SK-N-SH (cell line): ENCODE data around the gene F2R. TPM values are rescaled to one million over a fixed set of nuclear protein-coding genes. Genes with fewer than 3 reads are reported as not detected.

ENCODE experiments used
- CTCF ChIA-PET: fragments of 300-600, 350-600 bp; formaldehyde crosslinking; extraction: SDS; loops from one replicate; lab custom pipeline; 2021; lab: Yijun Ruan, JAX
- POLR2A ChIA-PET: fragments of 350-600 bp; sonication (Branson Sonifier 250); formaldehyde crosslinking; extraction: SDS; loops from one replicate; lab custom pipeline; 2020; ENCODE audit warnings: antibody characterized with exemption, inconsistent platforms; lab: Yijun Ruan, JAX
- DNase-seq: peaks from one replicate; pipeline ENCODE4 v3.0.0; 2012
- H2AFZ ChIP-seq: fragments of 200-600 bp; sonication (generic); 2 replicates; pipeline ENCODE4 v1.8.1; 2016; ENCODE audit warnings: antibody characterized with exemption, mild to moderate bottlenecking, low read depth
- H3F3A ChIP-seq: fragments of 200-600 bp; sonication (generic); replicated peaks from 2 replicates; pipeline ENCODE3; 2016; ENCODE audit warnings: antibody characterized with exemption, mild to moderate bottlenecking; ENCODE audit not compliant: insufficient read depth
- H3K27ac ChIP-seq, 2 experiments: fragments of 200-500 bp in 1 of 2; fragments of 200-600 bp in 1 of 2; sonication (Bioruptor generic) in 1 of 2; sonication (generic), shearing (Covaris generic) in 1 of 2; 2 replicates each; pipeline versions ENCODE4 v1.5.1 to v1.6.1; 2014 to 2016; ENCODE audit warnings: low read depth in 2 of 2, inconsistent platforms in 1 of 2, low read length in 1 of 2, mild to moderate bottlenecking in 1 of 2, mixed read lengths in 1 of 2
- H3K27me3 ChIP-seq: fragments of 200-600 bp; sonication (generic), shearing (Covaris generic); 2 replicates; pipeline ENCODE4 v1.6.1; 2016; ENCODE audit warnings: mixed run types; ENCODE audit not compliant: insufficient read depth
- H3K36me3 ChIP-seq, 2 experiments: fragments of 200-500 bp in 1 of 2; fragments of 200-600 bp in 1 of 2; sonication (Bioruptor generic) in 1 of 2; sonication (generic) in 1 of 2; replicated peaks in 1 of 2; 2 replicates each; pipeline versions ENCODE3 to v1.5.1; 2014 to 2016; ENCODE audit warnings: low read length in 1 of 2, mild to moderate bottlenecking in 1 of 2; ENCODE audit not compliant: insufficient read depth in 2 of 2, control insufficient read depth in 1 of 2
- H3K4me1 ChIP-seq, 2 experiments: fragments of 200-500 bp in 1 of 2; fragments of 200-600 bp in 1 of 2; sonication (Bioruptor generic) in 1 of 2; sonication (generic), shearing (Covaris generic) in 1 of 2; 2 replicates each; pipeline versions ENCODE4 v1.5.1 to v1.6.1; 2014 to 2016; ENCODE audit warnings: low read depth in 1 of 2, low read length in 1 of 2, mixed run types in 1 of 2; ENCODE audit not compliant: insufficient read depth in 2 of 2, control insufficient read depth in 1 of 2
- H3K4me2 ChIP-seq: fragments of 200-600 bp; sonication (generic), shearing (Covaris generic); 2 replicates; pipeline ENCODE4 v1.6.1; 2017; ENCODE audit warnings: mixed run types
- H3K4me3 ChIP-seq, 2 experiments: fragments of 200-500 bp in 1 of 2; fragments of 200-600 bp in 1 of 2; sonication (Bioruptor generic) in 1 of 2; sonication (generic), shearing (Covaris generic) in 1 of 2; 2 replicates each; pipeline versions ENCODE4 v1.5.1 to v1.8.1; 2014 to 2016; ENCODE audit warnings: low read depth in 2 of 2, inconsistent platforms in 1 of 2, low read length in 1 of 2, mild to moderate bottlenecking in 1 of 2, mixed read lengths in 1 of 2, moderate library complexity in 1 of 2
- H3K79me2 ChIP-seq: fragments of 200-600 bp; sonication (generic); 2 replicates; pipeline ENCODE4 v1.8.1; 2017; ENCODE audit warnings: mild to moderate bottlenecking; ENCODE audit not compliant: insufficient read depth
- H3K9ac ChIP-seq: fragments of 200-600 bp; sonication (generic); 2 replicates; pipeline ENCODE4 v1.6.1; 2017; ENCODE audit warnings: mixed run types
- H3K9me2 ChIP-seq: fragments of 200-600 bp; sonication (generic); 2 replicates; pipeline ENCODE4 v1.6.1; 2017; ENCODE audit warnings: mixed run types
- H3K9me3 ChIP-seq: fragments of 200-600 bp; sonication (generic); 2 replicates; pipeline ENCODE4 v1.6.1; 2017; ENCODE audit warnings: mixed run types, mild to moderate bottlenecking, moderate library complexity
- H4K20me1 ChIP-seq: fragments of 200-600 bp; sonication (generic); 2 replicates; pipeline ENCODE4 v1.6.1; 2017; ENCODE audit warnings: mild to moderate bottlenecking, mixed run types; ENCODE audit not compliant: insufficient read depth
- CHD2 ChIP-seq: fragments of 150-350 bp; IDR thresholded peaks from 2 replicates; pipeline ENCODE4 v1.6.1; 2018; ENCODE audit warnings: low read length; ENCODE audit not compliant: partially characterized antibody
- EZH2phosphoT487 ChIP-seq: fragments of 200-600 bp; sonication (generic); IDR thresholded peaks from 2 replicates; pipeline ENCODE4 v1.6.1; 2017; ENCODE audit warnings: low read depth, mixed run types, mild to moderate bottlenecking, antibody characterized with exemption, moderate library complexity, borderline replicate concordance
- FOSL2 ChIP-seq: IDR thresholded peaks from 2 replicates; pipeline ENCODE4 v1.4.0; 2012; ENCODE audit warnings: low read depth, mild to moderate bottlenecking, moderate library complexity, borderline replicate concordance
- JUND ChIP-seq: IDR thresholded peaks from 2 replicates; pipeline ENCODE4 v1.4.0; 2012
- MEF2A ChIP-seq: IDR thresholded peaks from 2 replicates; pipeline ENCODE4 v1.4.0; 2012; ENCODE audit warnings: low read depth, borderline replicate concordance
- NRF1 ChIP-seq: IDR thresholded peaks from 2 replicates; pipeline ENCODE4 v1.6.1; 2012; ENCODE audit warnings: low read depth, mild to moderate bottlenecking, low read length
- RAD21 ChIP-seq: IDR thresholded peaks from 2 replicates; pipeline ENCODE4 v1.6.1; 2012; ENCODE audit warnings: mild to moderate bottlenecking, low read length
- RCOR1 ChIP-seq: fragments of 150-350 bp; IDR thresholded peaks from 2 replicates; pipeline ENCODE4 v1.6.1; 2017; ENCODE audit warnings: antibody characterized with exemption, low read length
- RFX5 ChIP-seq: IDR thresholded peaks from 2 replicates; pipeline ENCODE4 v1.6.1; 2012; ENCODE audit warnings: mild to moderate bottlenecking, improper control_type of control experiment, low read length
- RXRA ChIP-seq: IDR thresholded peaks from 2 replicates; pipeline ENCODE4 v1.4.0; 2012; ENCODE audit warnings: low read depth, mild to moderate bottlenecking, borderline replicate concordance
- SIN3A ChIP-seq: IDR thresholded peaks from 2 replicates; pipeline ENCODE4 v1.6.1; 2012; ENCODE audit warnings: low read depth, mild to moderate bottlenecking, low read length, moderate library complexity, borderline replicate concordance
- SMC3 ChIP-seq: IDR thresholded peaks from 2 replicates; pipeline ENCODE4 v1.6.1; 2012; ENCODE audit warnings: low read depth, low read length, improper control_type of control experiment
- TCF12 ChIP-seq: IDR thresholded peaks from 2 replicates; pipeline ENCODE4 v1.4.0; 2012
- TEAD4 ChIP-seq: IDR thresholded peaks from 2 replicates; pipeline ENCODE4 v1.4.0; 2012; ENCODE audit warnings: mild to moderate bottlenecking, borderline replicate concordance; ENCODE audit not compliant: insufficient read depth
- WGBS: methylation state at CpG from one replicate; pipeline ENCODE4 v1.1.6; 2017; ENCODE audit warnings: low lambda C conversion rate; 5-methylcytosine and 5-hydroxymethylcytosine counted together
- polyA plus RNA-seq, 3 experiments: library from polyadenylated mRNA; depleted of rRNA; stranded (reverse); fragments of >200 nt; gene quantifications; 2 replicates each; pipeline ENCODE4 v1.2.3, GENCODE V29; 2012
- TF ChIP-seq, protein P1 (sequence below): IDR thresholded peaks from 2 replicates; pipeline ENCODE4 v1.6.1; 2012; ENCODE audit warnings: mild to moderate bottlenecking, low read depth, low read length, moderate library complexity

Gene F2R
- polyA plus RNA-seq, 1 of the 3 experiments (the other 2 are of a cell fraction), result 212 TPM

- no peak for DNase-seq
- POLR2A ChIA-PET, result no interaction called here
- Histone ChIP-seq H2AFZ (no peak overlapping the region), H3F3A (peaks cover 19% of the 10 kb centered on the region), H3K27me3 (no peaks in the 10 kb centered on the region), H4K20me1 (no peaks in the 10 kb centered on the region), H3K4me2 (no peak overlapping the region; the same call in 1 of the 2 replicates), H3K4me3 (no peak overlapping the region), H3K4me1 (peaks cover 2 to 43% of the 10 kb centered on the region in 2 experiments; a peak in 3 of 4 replicates), H3K36me3 (no peaks in the 10 kb centered on the region), H3K79me2 (no peaks in the 10 kb centered on the region), H3K9me2 (no peaks in the 10 kb centered on the region), H3K27ac (peak overlapping the region; percentile 68 to 77; a peak in 2 of 4 replicates), H3K9me3 (no peaks in the 10 kb centered on the region), H3K9ac (no peak overlapping the region)
- 66% methylated on average over 4 of the region's 4 CpGs for WGBS
- CTCF ChIA-PET, result no interaction called here
- TF ChIP-seq JUND (peak; percentile 21; the same call in 1 of the 2 replicates), EZH2phosphoT487 (no peak), MEF2A (0 out of 2 replicates have a peak, but pooled peaks have one; percentile 17), NRF1 (no peak), FOSL2 (peak; percentile 56; the same call in 1 of the 2 replicates), TEAD4 (no peak), TCF12 (peak; percentile 44; the same call in 1 of the 2 replicates)
Measured at GRCh38 chr5:76710991-76711390, 4.9 kb upstream of the F2R start.

DNA sequence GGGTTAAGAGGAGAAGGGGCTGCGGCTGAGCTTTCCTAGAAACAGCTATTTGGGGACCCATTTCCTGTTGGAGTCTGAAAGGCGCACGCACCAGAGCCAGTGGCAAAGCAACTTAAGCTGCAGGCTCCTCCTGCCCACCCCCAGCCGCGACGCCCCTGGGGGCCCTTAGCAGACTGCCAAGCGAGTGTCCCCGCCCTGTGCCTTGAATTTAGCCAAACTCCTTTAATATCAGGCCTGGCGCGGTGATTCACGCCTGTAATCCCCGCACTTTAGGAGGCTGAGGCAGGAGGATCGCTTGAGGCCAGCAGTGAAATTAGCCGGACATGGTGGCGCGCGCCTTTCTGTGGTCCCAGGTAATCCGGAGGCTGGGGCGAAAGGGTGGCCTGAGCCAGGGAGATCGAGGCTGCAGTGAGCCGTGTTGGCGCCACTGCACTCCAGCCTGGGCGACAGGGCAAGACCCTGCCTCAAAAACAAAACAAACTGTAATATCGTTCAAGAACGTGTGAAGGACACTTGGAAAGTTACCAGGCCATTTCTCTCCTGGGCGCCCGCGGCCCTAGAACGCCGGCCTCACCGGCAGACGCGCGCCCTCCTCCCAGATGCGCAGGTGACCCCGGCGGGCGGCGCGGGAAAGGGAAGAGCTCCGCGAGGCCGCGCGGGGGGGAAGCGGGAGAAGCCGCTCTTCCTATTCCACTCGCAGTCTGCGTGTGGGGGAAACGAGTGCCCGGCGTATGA, 1.0 kb upstream of the F2R start:
- CTCF ChIA-PET, result interaction anchor here (1.0 to 1.9 kb wide), 12 partner anchors 8 to 312 kb away, joined by 3 to 8 read pairs (median 3); no protein-coding TSS in a partner anchor
- Histone ChIP-seq H3K36me3 (peaks cover 0 to 4% of the 10 kb centered on the region in 2 experiments), H3K9me2 (no peaks in the 10 kb centered on the region), H4K20me1 (0 out of 2 replicates have a peak, but pooled peaks cover 9% of the 10 kb centered on the region), H3K9me3 (no peaks in the 10 kb centered on the region), H3K27me3 (no peaks in the 10 kb centered on the region), H3F3A (peaks cover 21% of the 10 kb centered on the region), H3K27ac (peak overlapping the region in 1 of 2 experiments; percentile 82; a peak in 1 of 4 replicates), H3K9ac (peak overlapping the region; percentile 93; the same call in 1 of the 2 replicates), H3K4me1 (peaks cover 16 to 35% of the 10 kb centered on the region in 2 experiments; a peak in 3 of 4 replicates), H3K4me2 (peak overlapping the region; percentile 88), H3K79me2 (peaks cover 38% of the 10 kb centered on the region), H2AFZ (peak overlapping the region; percentile 78; the same call in 1 of the 2 replicates), H3K4me3 (peak overlapping the region; percentile 83 to 86)
- POLR2A ChIA-PET, result no interaction called here
- no peak for TF ChIP-seq RXRA
- TF ChIP-seq RFX5, result no peak
- TF ChIP-seq MEF2A, result no peak
- TF ChIP-seq SMC3, result no peak
- TF ChIP-seq RAD21, result no peak
- TF ChIP-seq TEAD4, result no peak
- TF ChIP-seq RCOR1, result no peak
- TF ChIP-seq CHD2, result no peak
- TF ChIP-seq SIN3A, result no peak
- TF ChIP-seq, protein P1, sequence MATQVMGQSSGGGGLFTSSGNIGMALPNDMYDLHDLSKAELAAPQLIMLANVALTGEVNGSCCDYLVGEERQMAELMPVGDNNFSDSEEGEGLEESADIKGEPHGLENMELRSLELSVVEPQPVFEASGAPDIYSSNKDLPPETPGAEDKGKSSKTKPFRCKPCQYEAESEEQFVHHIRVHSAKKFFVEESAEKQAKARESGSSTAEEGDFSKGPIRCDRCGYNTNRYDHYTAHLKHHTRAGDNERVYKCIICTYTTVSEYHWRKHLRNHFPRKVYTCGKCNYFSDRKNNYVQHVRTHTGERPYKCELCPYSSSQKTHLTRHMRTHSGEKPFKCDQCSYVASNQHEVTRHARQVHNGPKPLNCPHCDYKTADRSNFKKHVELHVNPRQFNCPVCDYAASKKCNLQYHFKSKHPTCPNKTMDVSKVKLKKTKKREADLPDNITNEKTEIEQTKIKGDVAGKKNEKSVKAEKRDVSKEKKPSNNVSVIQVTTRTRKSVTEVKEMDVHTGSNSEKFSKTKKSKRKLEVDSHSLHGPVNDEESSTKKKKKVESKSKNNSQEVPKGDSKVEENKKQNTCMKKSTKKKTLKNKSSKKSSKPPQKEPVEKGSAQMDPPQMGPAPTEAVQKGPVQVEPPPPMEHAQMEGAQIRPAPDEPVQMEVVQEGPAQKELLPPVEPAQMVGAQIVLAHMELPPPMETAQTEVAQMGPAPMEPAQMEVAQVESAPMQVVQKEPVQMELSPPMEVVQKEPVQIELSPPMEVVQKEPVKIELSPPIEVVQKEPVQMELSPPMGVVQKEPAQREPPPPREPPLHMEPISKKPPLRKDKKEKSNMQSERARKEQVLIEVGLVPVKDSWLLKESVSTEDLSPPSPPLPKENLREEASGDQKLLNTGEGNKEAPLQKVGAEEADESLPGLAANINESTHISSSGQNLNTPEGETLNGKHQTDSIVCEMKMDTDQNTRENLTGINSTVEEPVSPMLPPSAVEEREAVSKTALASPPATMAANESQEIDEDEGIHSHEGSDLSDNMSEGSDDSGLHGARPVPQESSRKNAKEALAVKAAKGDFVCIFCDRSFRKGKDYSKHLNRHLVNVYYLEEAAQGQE, result no peak
- 38% methylated on average over 36 of the region's 52 CpGs for WGBS
- peak; percentile 68 for DNase-seq
